ENCODE results near the gene EXOSC10. TPM values are rescaled to one million over a fixed set of nuclear protein-coding genes. Genes with fewer than 3 reads are reported as not detected.
"Not testable (repeated sequence)": the region's sequence is repeated elsewhere in the genome, so short reads cannot be mapped to it uniquely, and the experiment has no call there.

EXOSC10 gene
- total RNA-seq, 1 experiment from 2014 or later: 93.1 TPM

DNA sequence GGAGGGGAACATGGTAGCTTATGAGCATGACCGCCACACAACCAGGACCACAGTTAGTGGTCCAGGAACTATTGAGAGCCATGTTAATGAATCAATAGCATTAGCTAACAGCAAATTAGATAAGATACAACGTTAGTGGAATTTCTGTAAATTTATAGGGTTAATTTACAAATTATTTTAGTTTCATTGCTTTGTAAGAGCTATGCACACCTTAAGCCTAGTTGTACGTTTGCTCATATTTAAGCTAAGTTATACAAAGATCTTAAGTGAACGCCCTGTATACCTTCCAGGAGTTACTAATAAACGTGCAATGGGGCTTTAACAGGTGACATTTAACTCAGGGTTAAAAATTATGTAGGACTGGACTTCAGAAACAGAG lies 749 bp downstream of the EXOSC10 start:
- intact Hi-C loops (cut with micrococcal nuclease; ENCODE audit: unreplicated experiment): no loop called here
- ATAC-seq: no peak

DNA sequence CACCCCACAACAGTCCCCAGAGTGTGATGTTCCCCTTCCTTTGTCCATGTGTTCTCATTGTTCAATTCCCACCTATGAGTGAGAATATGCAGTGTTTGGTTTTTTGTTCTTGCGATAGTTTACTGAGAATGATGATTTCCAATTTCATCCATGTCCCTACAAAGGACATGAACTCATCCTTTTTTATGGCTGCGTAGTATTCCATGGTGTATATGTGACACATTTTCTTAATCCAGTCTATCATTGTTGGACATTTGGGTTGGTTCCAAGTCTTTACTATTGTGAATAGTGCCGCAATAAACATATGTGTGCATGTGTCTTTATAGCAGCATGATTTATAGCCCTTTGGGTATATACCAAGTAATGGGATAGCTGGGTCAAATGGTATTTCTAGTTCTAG lies 15.9 kb downstream of the EXOSC10 start:
- CTCF ChIA-PET; DNase-seq (ENCODE audit: low read depth, low spot score); H3K27me3 ChIP-seq (ENCODE audit: control insufficient read depth, insufficient read depth, low read length); in situ Hi-C loops (cut with HindIII; ENCODE audit: low pct_unique_long_range_greater_than_20kb, low sequenced_read_pairs); H3K4me3 ChIP-seq (ENCODE audit: low read depth in 2 of 2, low read length in 2 of 2); H3K27ac ChIP-seq (ENCODE audit: low read length); H3K4me1 ChIP-seq (ENCODE audit: control insufficient read depth, insufficient read depth, low read length); POLR2A ChIA-PET; H3K9me3 ChIP-seq (ENCODE audit: control insufficient read depth, insufficient read depth, low read depth, low read length); ATAC-seq; intact Hi-C loops (cut with micrococcal nuclease; ENCODE audit: unreplicated experiment): not testable (repeated sequence)
- TSS peak; percentile 36 for BruUV-seq (replicated peaks)
- H3K36me3 ChIP-seq (ENCODE audit: control insufficient read depth, insufficient read depth, low read length): peaks cover 33% of the 10 kb centered on the region

More for the DNA sequence above, 749 bp downstream of the EXOSC10 start:
- ChIA-PET POLR2A (interaction anchor here (0.9 kb wide), 1 partner anchor 61 kb away, joined by 3 read pairs; no protein-coding TSS in a partner anchor), CTCF (interaction anchor here (1.5 kb wide), 1 partner anchor 62 kb away, joined by 4 read pairs; no protein-coding TSS in a partner anchor)
- in situ Hi-C loops (cut with HindIII; ENCODE audit: low pct_unique_long_range_greater_than_20kb, low sequenced_read_pairs): loop anchor here (5.0 kb wide), 1 partner anchor 33 kb away; no protein-coding TSS in a partner anchor
- Histone ChIP-seq H3K27ac (ENCODE audit: low read length) (peak overlapping the region; percentile 97), H3K4me1 (ENCODE audit: control insufficient read depth, insufficient read depth, low read length) (peaks cover 7% of the 10 kb centered on the region), H3K36me3 (ENCODE audit: control insufficient read depth, insufficient read depth, low read length) (peaks cover 13% of the 10 kb centered on the region), H3K27me3 (ENCODE audit: control insufficient read depth, insufficient read depth, low read length) (no peaks in the 10 kb centered on the region), H3K9me3 (ENCODE audit: control insufficient read depth, insufficient read depth, low read depth, low read length) (no peaks in the 10 kb centered on the region), H3K4me3 (ENCODE audit: low read depth in 2 of 2, low read length in 2 of 2) (peak overlapping the region; percentile 82)
- DNase-seq (ENCODE audit: low read depth, low spot score): peak; percentile 8
- no TSS peak for BruUV-seq (replicated peaks)
- TF ChIP-seq POLR2AphosphoS5 (IDR thresholded peaks at IDR 0.05; ENCODE audit: low read depth, low read length) (no peak), TCF7L2 (IDR thresholded peaks at IDR 0.05; ENCODE audit: low read depth, low read length) (no peak), SIN3A (IDR thresholded peaks at IDR 0.05; ENCODE audit: borderline replicate concordance, insufficient read depth, low read depth, low read length) (no peak)
- TF ChIP-seq, protein P1, sequence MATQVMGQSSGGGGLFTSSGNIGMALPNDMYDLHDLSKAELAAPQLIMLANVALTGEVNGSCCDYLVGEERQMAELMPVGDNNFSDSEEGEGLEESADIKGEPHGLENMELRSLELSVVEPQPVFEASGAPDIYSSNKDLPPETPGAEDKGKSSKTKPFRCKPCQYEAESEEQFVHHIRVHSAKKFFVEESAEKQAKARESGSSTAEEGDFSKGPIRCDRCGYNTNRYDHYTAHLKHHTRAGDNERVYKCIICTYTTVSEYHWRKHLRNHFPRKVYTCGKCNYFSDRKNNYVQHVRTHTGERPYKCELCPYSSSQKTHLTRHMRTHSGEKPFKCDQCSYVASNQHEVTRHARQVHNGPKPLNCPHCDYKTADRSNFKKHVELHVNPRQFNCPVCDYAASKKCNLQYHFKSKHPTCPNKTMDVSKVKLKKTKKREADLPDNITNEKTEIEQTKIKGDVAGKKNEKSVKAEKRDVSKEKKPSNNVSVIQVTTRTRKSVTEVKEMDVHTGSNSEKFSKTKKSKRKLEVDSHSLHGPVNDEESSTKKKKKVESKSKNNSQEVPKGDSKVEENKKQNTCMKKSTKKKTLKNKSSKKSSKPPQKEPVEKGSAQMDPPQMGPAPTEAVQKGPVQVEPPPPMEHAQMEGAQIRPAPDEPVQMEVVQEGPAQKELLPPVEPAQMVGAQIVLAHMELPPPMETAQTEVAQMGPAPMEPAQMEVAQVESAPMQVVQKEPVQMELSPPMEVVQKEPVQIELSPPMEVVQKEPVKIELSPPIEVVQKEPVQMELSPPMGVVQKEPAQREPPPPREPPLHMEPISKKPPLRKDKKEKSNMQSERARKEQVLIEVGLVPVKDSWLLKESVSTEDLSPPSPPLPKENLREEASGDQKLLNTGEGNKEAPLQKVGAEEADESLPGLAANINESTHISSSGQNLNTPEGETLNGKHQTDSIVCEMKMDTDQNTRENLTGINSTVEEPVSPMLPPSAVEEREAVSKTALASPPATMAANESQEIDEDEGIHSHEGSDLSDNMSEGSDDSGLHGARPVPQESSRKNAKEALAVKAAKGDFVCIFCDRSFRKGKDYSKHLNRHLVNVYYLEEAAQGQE (IDR thresholded peaks at IDR 0.05; ENCODE audit: insufficient read depth in 1 of 2, low read depth in 2 of 2, low read length in 1 of 2): no peak
- TF ChIP-seq, protein P2, sequence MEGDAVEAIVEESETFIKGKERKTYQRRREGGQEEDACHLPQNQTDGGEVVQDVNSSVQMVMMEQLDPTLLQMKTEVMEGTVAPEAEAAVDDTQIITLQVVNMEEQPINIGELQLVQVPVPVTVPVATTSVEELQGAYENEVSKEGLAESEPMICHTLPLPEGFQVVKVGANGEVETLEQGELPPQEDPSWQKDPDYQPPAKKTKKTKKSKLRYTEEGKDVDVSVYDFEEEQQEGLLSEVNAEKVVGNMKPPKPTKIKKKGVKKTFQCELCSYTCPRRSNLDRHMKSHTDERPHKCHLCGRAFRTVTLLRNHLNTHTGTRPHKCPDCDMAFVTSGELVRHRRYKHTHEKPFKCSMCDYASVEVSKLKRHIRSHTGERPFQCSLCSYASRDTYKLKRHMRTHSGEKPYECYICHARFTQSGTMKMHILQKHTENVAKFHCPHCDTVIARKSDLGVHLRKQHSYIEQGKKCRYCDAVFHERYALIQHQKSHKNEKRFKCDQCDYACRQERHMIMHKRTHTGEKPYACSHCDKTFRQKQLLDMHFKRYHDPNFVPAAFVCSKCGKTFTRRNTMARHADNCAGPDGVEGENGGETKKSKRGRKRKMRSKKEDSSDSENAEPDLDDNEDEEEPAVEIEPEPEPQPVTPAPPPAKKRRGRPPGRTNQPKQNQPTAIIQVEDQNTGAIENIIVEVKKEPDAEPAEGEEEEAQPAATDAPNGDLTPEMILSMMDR (IDR thresholded peaks at IDR 0.05): no peak

DNA sequence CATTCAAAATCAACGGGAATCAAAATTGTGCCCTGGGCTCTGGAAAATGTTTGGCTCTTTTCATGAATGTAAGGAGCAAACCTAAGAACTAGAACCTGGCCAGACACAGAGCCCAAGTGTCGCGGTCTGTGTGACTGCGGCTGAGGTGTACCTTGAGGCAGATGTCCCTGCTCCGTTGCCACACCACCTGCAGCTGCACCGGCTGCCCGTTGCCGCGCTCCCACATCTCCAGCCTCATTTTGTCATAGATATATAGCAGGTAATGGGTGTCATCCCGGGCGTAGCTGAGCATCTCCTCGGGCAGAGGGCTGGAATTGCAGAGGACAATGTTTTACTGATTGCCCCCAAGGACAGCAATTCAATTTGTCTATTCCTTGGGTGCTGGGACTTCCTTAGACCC lies 18.7 kb downstream of the EXOSC10 start:
- ATAC-seq: no peak
- Histone ChIP-seq H3K4me1 (ENCODE audit: control insufficient read depth, insufficient read depth, low read length) (no peaks in the 10 kb centered on the region), H3K27me3 (ENCODE audit: control insufficient read depth, insufficient read depth, low read length) (no peaks in the 10 kb centered on the region), H3K27ac (ENCODE audit: low read length) (no peak overlapping the region), H3K36me3 (ENCODE audit: control insufficient read depth, insufficient read depth, low read length) (peaks cover 18% of the 10 kb centered on the region), H3K9me3 (ENCODE audit: control insufficient read depth, insufficient read depth, low read depth, low read length) (no peaks in the 10 kb centered on the region), H3K4me3 (ENCODE audit: low read depth in 2 of 2, low read length in 2 of 2) (no peak overlapping the region)
- BruUV-seq (replicated peaks): no TSS peak
- ChIA-PET CTCF (no interaction called here), POLR2A (interaction anchor here (0.6 kb wide), 1 partner anchor 12 kb away, joined by 8 read pairs; no protein-coding TSS in a partner anchor)
- no peak for DNase-seq (ENCODE audit: low read depth, low spot score)
- in situ Hi-C loops (cut with HindIII; ENCODE audit: low pct_unique_long_range_greater_than_20kb, low sequenced_read_pairs): no loop called here
- TF ChIP-seq, protein P1 (IDR thresholded peaks at IDR 0.05; ENCODE audit: insufficient read depth in 1 of 2, low read depth in 2 of 2, low read length in 1 of 2): no peak
- no peak for TF ChIP-seq SIN3A (IDR thresholded peaks at IDR 0.05; ENCODE audit: borderline replicate concordance, insufficient read depth, low read depth, low read length)
- TF ChIP-seq TCF7L2 (IDR thresholded peaks at IDR 0.05; ENCODE audit: low read depth, low read length): no peak
- TF ChIP-seq POLR2AphosphoS5 (IDR thresholded peaks at IDR 0.05; ENCODE audit: low read depth, low read length): no peak
- TF ChIP-seq, protein P2 (IDR thresholded peaks at IDR 0.05): no peak
- intact Hi-C loops (cut with micrococcal nuclease; ENCODE audit: unreplicated experiment): no loop called here
